Endothelial cell of umbilical vein (primary cell): Measurements from ENCODE around the gene LYG1.

Experiments
- POLR2AphosphoS5 ChIP-seq: IDR thresholded peaks from 2 replicates; pipeline ENCODE4 v1.6.1; 2012; ENCODE audit warnings: low read depth, mild to moderate bottlenecking, control low read depth, low read length, moderate library complexity; ENCODE audit not compliant: insufficient read depth
- TF ChIP-seq, protein P1 (sequence below), 2 donors: IDR thresholded peaks; 1 replicate in 1 of 2; 2 replicates in 1 of 2; pipeline ENCODE4 v1.5.1; 2011; ENCODE audit warnings: low read length in 2 of 2, mild to moderate bottlenecking in 2 of 2, moderate library complexity in 2 of 2, control low read depth in 1 of 2, inconsistent platforms in 1 of 2, low read depth in 1 of 2; ENCODE audit not compliant: insufficient read depth in 1 of 2; ENCODE audit errors: extremely low read depth in 1 of 2

- TF ChIP-seq POLR2AphosphoS5 = no peak
- TF ChIP-seq, protein P1, sequence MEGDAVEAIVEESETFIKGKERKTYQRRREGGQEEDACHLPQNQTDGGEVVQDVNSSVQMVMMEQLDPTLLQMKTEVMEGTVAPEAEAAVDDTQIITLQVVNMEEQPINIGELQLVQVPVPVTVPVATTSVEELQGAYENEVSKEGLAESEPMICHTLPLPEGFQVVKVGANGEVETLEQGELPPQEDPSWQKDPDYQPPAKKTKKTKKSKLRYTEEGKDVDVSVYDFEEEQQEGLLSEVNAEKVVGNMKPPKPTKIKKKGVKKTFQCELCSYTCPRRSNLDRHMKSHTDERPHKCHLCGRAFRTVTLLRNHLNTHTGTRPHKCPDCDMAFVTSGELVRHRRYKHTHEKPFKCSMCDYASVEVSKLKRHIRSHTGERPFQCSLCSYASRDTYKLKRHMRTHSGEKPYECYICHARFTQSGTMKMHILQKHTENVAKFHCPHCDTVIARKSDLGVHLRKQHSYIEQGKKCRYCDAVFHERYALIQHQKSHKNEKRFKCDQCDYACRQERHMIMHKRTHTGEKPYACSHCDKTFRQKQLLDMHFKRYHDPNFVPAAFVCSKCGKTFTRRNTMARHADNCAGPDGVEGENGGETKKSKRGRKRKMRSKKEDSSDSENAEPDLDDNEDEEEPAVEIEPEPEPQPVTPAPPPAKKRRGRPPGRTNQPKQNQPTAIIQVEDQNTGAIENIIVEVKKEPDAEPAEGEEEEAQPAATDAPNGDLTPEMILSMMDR (IDR thresholded peaks at IDR 0.05; ENCODE audit: extremely low read depth in 1 of 2, insufficient read depth in 1 of 2, low read depth in 1 of 2, low read length in 2 of 2) = no peak
Observed at GRCh38 chr2:99249951-99250350, 51.0 kb downstream of the LYG1 start.
